ENCODE results near the gene MUS81. TPM values are rescaled to one million over a fixed set of nuclear protein-coding genes. Genes with fewer than 3 reads are reported as not detected.

MUS81 gene
- total and polyA plus RNA-seq, 9 of the 15 experiments (the other 6 are each of a cell fraction or from before 2014, with no cell fraction given): 13.4 to 118 (median 53.7) TPM

DNA sequence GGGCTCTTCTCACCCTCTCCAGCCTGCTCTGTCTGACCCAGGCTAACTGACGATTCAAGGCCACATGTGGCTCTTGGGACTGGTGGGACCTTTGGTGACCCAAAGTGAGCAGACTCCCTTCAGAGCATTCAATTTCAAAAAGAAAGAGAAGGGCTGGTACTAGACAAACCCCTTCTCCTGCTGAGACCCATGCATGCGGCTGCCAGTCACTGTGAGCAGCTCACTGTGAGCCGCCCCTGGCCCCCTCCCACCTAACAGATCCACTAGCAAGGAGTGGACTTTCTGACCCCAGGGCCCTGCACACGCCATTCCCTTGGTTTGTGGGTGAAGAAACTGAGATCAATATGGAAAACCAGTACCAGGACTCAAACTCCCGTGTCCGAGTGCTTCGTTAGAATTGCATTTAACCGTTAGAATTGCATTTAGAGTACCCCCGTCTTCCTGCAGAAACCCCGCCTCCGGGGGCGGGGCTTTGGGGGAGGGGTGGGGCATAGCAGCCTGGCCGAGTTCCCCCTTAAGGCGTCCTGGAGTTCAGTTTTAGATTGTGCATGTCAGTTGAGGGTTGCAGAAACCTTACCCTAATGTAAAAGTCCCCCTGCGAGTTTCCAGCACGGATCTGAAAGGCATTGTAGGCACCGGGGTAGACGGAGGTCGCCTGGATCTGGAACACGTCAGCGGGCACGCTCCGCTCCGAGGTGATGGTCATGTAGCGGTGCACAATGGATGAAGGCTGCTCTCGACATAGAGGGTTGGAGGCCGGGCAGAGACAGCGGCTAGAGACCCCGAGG lies 7.2 kb downstream of the MUS81 start:
- Histone ChIP-seq H3K27me3 (ENCODE audit: control insufficient read depth in 2 of 2, insufficient read depth in 2 of 2, low read length in 2 of 2) (no peaks in the 10 kb centered on the region), H3K4me2 (ENCODE audit: insufficient read depth, low read length) (peak overlapping the region; percentile 49; the same call in 1 of the 2 replicates), H3K4me1 (replicated peaks in 1 of 2; ENCODE audit: control insufficient read depth in 2 of 2, insufficient read depth in 2 of 2, low read length in 2 of 2) (peaks cover 18 to 77% of the 10 kb centered on the region in 2 experiments; a peak in 4 of 5 replicates), H3K9ac (ENCODE audit: insufficient read depth in 1 of 2, low read depth in 2 of 2, low read length in 2 of 2) (peak overlapping the region in 1 of 2 experiments; percentile 83; a peak in 3 of 4 replicates), H3K9me3 (replicated peaks; ENCODE audit: control insufficient read depth, insufficient read depth, low read depth, low read length) (no peaks in the 10 kb centered on the region), H3K36me3 (ENCODE audit: control insufficient read depth, insufficient read depth, low read length) (peaks cover 57% of the 10 kb centered on the region; the same call in 2 of the 3 replicates), H4K20me1 (replicated peaks; ENCODE audit: control insufficient read depth, insufficient read depth, low read length) (no peaks in the 10 kb centered on the region), H3K79me2 (ENCODE audit: control insufficient read depth, insufficient read depth, low read length) (peaks cover 6% of the 10 kb centered on the region; the same call in 1 of the 3 replicates), H3K27ac (ENCODE audit: extremely low read depth, low read depth, low read length) (peak overlapping the region; percentile 65; the same call in 2 of the 3 replicates), H2AFZ (ENCODE audit: low read depth, low read length) (no peak overlapping the region), H3K9me1 (ENCODE audit: control insufficient read depth, insufficient read depth, low read length) (no peaks in the 10 kb centered on the region), H3K4me3 (no peak overlapping the region)
- in situ Hi-C loops (cut with MboI): no loop called here
- ATAC-seq (peak; percentile 73), FAIRE-seq (peak; percentile 78), DNase-seq (ENCODE audit: extremely low read depth in 1 of 4, low spot score in 3 of 4) (peak in 3 of 4 experiments; percentile 51 to 68 (median 60))
- ChIA-PET CTCF (ENCODE audit: low intra/inter-chr PET ratio) (no interaction called here), POLR2A (interaction anchor here (0.8 to 8.2 kb wide), 4 partner anchors 8 to 45 kb away, joined by 3 to 151 read pairs (median 76); partner anchors contain the start of genes CCDC85B, CFL1, CTSW and FIBP)
- 46% methylated on average over 28 of the region's 29 CpGs for WGBS (ENCODE audit: insufficient coverage, low coverage, missing lambda C conversion rate)
- intact Hi-C loops (cut with micrococcal nuclease): no loop called here
- no TSS peak for BruUV-seq (replicated peaks)
- TF ChIP-seq ZBTB7A (IDR thresholded peaks at IDR 0.05; ENCODE audit: borderline replicate concordance, control insufficient read depth, low read depth, low read length): peak; percentile 19; the same call in 1 of the 2 replicates
- TF ChIP-seq ZFX (CRISPR knock-in tag; IDR thresholded peaks at IDR 0.05): 0 out of 2 replicates have a peak, but pooled peaks have one; percentile 1
- TF ChIP-seq C11orf30 (IDR thresholded peaks at IDR 0.05; ENCODE audit: low read depth): no peak
- TF ChIP-seq, protein P1, sequence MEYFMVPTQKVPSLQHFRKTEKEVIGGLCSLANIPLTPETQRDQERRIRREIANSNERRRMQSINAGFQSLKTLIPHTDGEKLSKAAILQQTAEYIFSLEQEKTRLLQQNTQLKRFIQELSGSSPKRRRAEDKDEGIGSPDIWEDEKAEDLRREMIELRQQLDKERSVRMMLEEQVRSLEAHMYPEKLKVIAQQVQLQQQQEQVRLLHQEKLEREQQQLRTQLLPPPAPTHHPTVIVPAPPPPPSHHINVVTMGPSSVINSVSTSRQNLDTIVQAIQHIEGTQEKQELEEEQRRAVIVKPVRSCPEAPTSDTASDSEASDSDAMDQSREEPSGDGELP (CRISPR knock-in tag; IDR thresholded peaks at IDR 0.05; ENCODE audit: borderline replicate concordance): peak; percentile 28; the same call in 1 of the 2 replicates
- TF ChIP-seq, protein P2, sequence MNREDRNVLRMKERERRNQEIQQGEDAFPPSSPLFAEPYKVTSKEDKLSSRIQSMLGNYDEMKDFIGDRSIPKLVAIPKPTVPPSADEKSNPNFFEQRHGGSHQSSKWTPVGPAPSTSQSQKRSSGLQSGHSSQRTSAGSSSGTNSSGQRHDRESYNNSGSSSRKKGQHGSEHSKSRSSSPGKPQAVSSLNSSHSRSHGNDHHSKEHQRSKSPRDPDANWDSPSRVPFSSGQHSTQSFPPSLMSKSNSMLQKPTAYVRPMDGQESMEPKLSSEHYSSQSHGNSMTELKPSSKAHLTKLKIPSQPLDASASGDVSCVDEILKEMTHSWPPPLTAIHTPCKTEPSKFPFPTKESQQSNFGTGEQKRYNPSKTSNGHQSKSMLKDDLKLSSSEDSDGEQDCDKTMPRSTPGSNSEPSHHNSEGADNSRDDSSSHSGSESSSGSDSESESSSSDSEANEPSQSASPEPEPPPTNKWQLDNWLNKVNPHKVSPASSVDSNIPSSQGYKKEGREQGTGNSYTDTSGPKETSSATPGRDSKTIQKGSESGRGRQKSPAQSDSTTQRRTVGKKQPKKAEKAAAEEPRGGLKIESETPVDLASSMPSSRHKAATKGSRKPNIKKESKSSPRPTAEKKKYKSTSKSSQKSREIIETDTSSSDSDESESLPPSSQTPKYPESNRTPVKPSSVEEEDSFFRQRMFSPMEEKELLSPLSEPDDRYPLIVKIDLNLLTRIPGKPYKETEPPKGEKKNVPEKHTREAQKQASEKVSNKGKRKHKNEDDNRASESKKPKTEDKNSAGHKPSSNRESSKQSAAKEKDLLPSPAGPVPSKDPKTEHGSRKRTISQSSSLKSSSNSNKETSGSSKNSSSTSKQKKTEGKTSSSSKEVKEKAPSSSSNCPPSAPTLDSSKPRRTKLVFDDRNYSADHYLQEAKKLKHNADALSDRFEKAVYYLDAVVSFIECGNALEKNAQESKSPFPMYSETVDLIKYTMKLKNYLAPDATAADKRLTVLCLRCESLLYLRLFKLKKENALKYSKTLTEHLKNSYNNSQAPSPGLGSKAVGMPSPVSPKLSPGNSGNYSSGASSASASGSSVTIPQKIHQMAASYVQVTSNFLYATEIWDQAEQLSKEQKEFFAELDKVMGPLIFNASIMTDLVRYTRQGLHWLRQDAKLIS (CRISPR knock-in tag; IDR thresholded peaks at IDR 0.05): peak; percentile 35; the same call in 1 of the 2 replicates
- TF ChIP-seq BRD4 (IDR thresholded peaks at IDR 0.05): no peak
- TF ChIP-seq SMAD4 (CRISPR knock-in tag; conservative IDR thresholded peaks at IDR 0.05): peak; percentile 59
- no peak for TF ChIP-seq MED1 (CRISPR knock-in tag; IDR thresholded peaks at IDR 0.05; ENCODE audit: borderline replicate concordance)
- TF ChIP-seq POLR2AphosphoS2 (IDR thresholded peaks at IDR 0.05; ENCODE audit: low read length): peak; percentile 89
- TF ChIP-seq SRSF9 (IDR thresholded peaks at IDR 0.05; ENCODE audit: borderline replicate concordance, low read depth, low read length): no peak
- TF ChIP-seq KAT7 (CRISPR knock-in tag; IDR thresholded peaks at IDR 0.05; ENCODE audit: borderline replicate concordance): 0 out of 2 replicates have a peak, but pooled peaks have one; percentile 29
- no peak for TF ChIP-seq ZNF584 (CRISPR knock-in tag; IDR thresholded peaks at IDR 0.05; ENCODE audit: low read depth)
- TF ChIP-seq PTRF (tag; IDR thresholded peaks at IDR 0.05): no peak
- TF ChIP-seq, protein P3, sequence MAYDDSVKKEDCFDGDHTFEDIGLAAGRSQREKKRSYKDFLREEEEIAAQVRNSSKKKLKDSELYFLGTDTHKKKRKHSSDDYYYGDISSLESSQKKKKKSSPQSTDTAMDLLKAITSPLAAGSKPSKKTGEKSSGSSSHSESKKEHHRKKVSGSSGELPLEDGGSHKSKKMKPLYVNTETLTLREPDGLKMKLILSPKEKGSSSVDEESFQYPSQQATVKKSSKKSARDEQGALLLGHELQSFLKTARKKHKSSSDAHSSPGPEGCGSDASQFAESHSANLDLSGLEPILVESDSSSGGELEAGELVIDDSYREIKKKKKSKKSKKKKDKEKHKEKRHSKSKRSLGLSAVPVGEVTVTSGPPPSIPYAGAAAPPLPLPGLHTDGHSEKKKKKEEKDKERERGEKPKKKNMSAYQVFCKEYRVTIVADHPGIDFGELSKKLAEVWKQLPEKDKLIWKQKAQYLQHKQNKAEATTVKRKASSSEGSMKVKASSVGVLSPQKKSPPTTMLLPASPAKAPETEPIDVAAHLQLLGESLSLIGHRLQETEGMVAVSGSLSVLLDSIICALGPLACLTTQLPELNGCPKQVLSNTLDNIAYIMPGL (CRISPR knock-in tag; IDR thresholded peaks at IDR 0.05): no peak
